H1 (cell line): ENCODE data around the gene KCNB1. TPM values are rescaled to one million over a fixed set of nuclear protein-coding genes. Genes with fewer than 3 reads are reported as not detected.

Experiments
- CTCF ChIA-PET: fragments of 300-600 bp; sonication (Branson Sonifier 250); formaldehyde crosslinking; loops from one replicate; lab custom pipeline; 2021; ENCODE audit not compliant: partially characterized antibody; lab: Charles Lee
- POLR2A ChIA-PET: fragments of 300-600 bp; sonication (Branson Sonifier 250); formaldehyde crosslinking; loops from one replicate; lab custom pipeline; 2021; ENCODE audit warnings: inconsistent platforms; ENCODE audit not compliant: partially characterized antibody; lab: Charles Lee
- DNase-seq, 2 experiments: peaks; one replicate each; pipeline versions ENCODE4 v3.0.0 to v3.0.0-alpha.2; 2010 to 2022; ENCODE audit warnings: low spot score in 2 of 2, low read depth in 1 of 2, mixed read lengths in 1 of 2
- FAIRE-seq: peaks from 2 replicates; lab custom pipeline; 2011; peaks lifted over from hg19 to GRCh38; lab: Jason Lieb, UNC
- H2AFZ ChIP-seq: 2 replicates; pipeline ENCODE4 v1.8.1; 2012; ENCODE audit warnings: low read length, inconsistent platforms
- H2AK5ac ChIP-seq: 2 replicates; pipeline ENCODE4 v1.6.1; 2013; ENCODE audit warnings: low read depth, low read length
- H2BK120ac ChIP-seq: replicated peaks from 2 replicates; pipeline ENCODE3; 2013; ENCODE audit warnings: low read depth, low read length, inconsistent platforms
- H2BK12ac ChIP-seq: 2 replicates; pipeline ENCODE4 v1.6.1; 2013; ENCODE audit warnings: low read depth, low read length
- H2BK15ac ChIP-seq: 2 replicates; pipeline ENCODE4 v1.6.1; 2013; ENCODE audit warnings: low read length
- H2BK20ac ChIP-seq: 2 replicates; pipeline ENCODE4 v1.6.1; 2013; ENCODE audit warnings: low read length
- H2BK5ac ChIP-seq: 2 replicates; pipeline ENCODE4 v1.6.1; 2013; ENCODE audit warnings: low read depth, low read length
- H3K14ac ChIP-seq: 2 replicates; pipeline ENCODE4 v1.6.1; 2013; ENCODE audit warnings: inconsistent platforms; ENCODE audit not compliant: insufficient read length
- H3K18ac ChIP-seq: 2 replicates; pipeline ENCODE4 v1.6.1; 2013; ENCODE audit warnings: low read length; ENCODE audit errors: extremely low read depth
- H3K23ac ChIP-seq: 2 replicates; pipeline ENCODE4 v1.6.1; 2013; ENCODE audit warnings: inconsistent platforms; ENCODE audit not compliant: insufficient read length
- H3K23me2 ChIP-seq: 2 replicates; pipeline ENCODE4 v1.6.1; 2013; ENCODE audit warnings: low read depth, low read length
- H3K27ac ChIP-seq: 2 replicates; pipeline ENCODE4 v1.6.1; 2011; ENCODE audit warnings: low read depth, low read length, inconsistent platforms
- H3K27me3 ChIP-seq, 4 experiments: replicated peaks in 1 of 4; 1 replicate in 1 of 4; 2 replicates in 3 of 4; pipeline versions ENCODE4 v1.6.1 to v1.8.1; 2011 to 2013; ENCODE audit warnings: low read length in 3 of 4, mild to moderate bottlenecking in 3 of 4, inconsistent platforms in 2 of 4, mixed read lengths in 2 of 4, moderate library complexity in 1 of 4; ENCODE audit not compliant: control insufficient read depth in 3 of 4, insufficient read depth in 3 of 4; ENCODE audit errors: extremely low read depth in 1 of 4
- H3K36me3 ChIP-seq, 4 experiments: 2 replicates each; pipeline versions ENCODE4 v1.6.1 to v1.8.1; 2011 to 2013; ENCODE audit warnings: mild to moderate bottlenecking in 4 of 4, low read length in 3 of 4, moderate library complexity in 2 of 4, control low read depth in 1 of 4, inconsistent platforms in 1 of 4; ENCODE audit not compliant: insufficient read depth in 4 of 4, control insufficient read depth in 2 of 4
- H3K4ac ChIP-seq: replicated peaks from 2 replicates; pipeline ENCODE3; 2013; ENCODE audit warnings: low read length, low read depth, mixed read lengths, inconsistent platforms; ENCODE audit not compliant: insufficient read length
- H3K4me1 ChIP-seq, 4 experiments: replicated peaks in 1 of 4; 1 replicate in 1 of 4; 2 replicates in 3 of 4; pipeline versions ENCODE4 v1.6.1 to v1.8.1; 2011 to 2013; ENCODE audit warnings: low read length in 3 of 4, inconsistent platforms in 2 of 4, mixed read lengths in 1 of 4; ENCODE audit not compliant: insufficient read depth in 4 of 4, control insufficient read depth in 3 of 4
- H3K4me2 ChIP-seq, 2 experiments: 2 replicates each; pipeline versions ENCODE4 v1.6.1 to v1.8.1; 2011 to 2013; ENCODE audit warnings: low read depth in 2 of 2, low read length in 2 of 2, control low read depth in 1 of 2, inconsistent platforms in 1 of 2, mild to moderate bottlenecking in 1 of 2; ENCODE audit not compliant: insufficient read depth in 1 of 2
- H3K4me3 ChIP-seq, 4 experiments: fragments of 200-600, 300-600 bp in 1 of 4; sonication (generic), shearing (Covaris generic), sonication (Bioruptor Twin) in 1 of 4; 2 replicates each; pipeline versions ENCODE4 v1.5.1 to v1.8.1; 2011 to 2016; ENCODE audit warnings: low read length in 4 of 4, low read depth in 3 of 4, control low read depth in 2 of 4, inconsistent platforms in 2 of 4, mild to moderate bottlenecking in 2 of 4, mixed read lengths in 1 of 4, moderate library complexity in 1 of 4; ENCODE audit not compliant: insufficient read depth in 2 of 4; ENCODE audit errors: extremely low read depth in 1 of 4
- H3K56ac ChIP-seq: replicated peaks from 2 replicates; pipeline ENCODE3; 2013; ENCODE audit warnings: low read depth, mild to moderate bottlenecking, mixed read lengths, low read length, inconsistent platforms; ENCODE audit not compliant: insufficient read length
- H3K79me1 ChIP-seq: 2 replicates; pipeline ENCODE4 v1.6.1; 2013; ENCODE audit warnings: low read depth, low read length, control low read depth
- H3K79me2 ChIP-seq, 2 experiments: 2 replicates each; pipeline versions ENCODE4 v1.6.1 to v1.8.1; 2012 to 2013; ENCODE audit warnings: low read length in 2 of 2, mild to moderate bottlenecking in 2 of 2, inconsistent platforms in 1 of 2; ENCODE audit not compliant: insufficient read depth in 2 of 2, control insufficient read depth in 1 of 2
- H3K9ac ChIP-seq, 4 experiments: replicated peaks in 1 of 4; 1 replicate in 1 of 4; 2 replicates in 3 of 4; pipeline versions ENCODE4 v1.6.1 to v1.8.1; 2011 to 2013; ENCODE audit warnings: low read depth in 3 of 4, low read length in 3 of 4, control low read depth in 2 of 4, mild to moderate bottlenecking in 2 of 4, moderate library complexity in 2 of 4, inconsistent platforms in 1 of 4; ENCODE audit errors: extremely low read depth in 1 of 4
- H3K9me3 ChIP-seq, 2 experiments: 2 replicates each; pipeline versions ENCODE4 v1.6.1 to v1.8.1; 2012 to 2013; ENCODE audit warnings: mild to moderate bottlenecking in 2 of 2, moderate library complexity in 2 of 2, control low read depth in 1 of 2, inconsistent platforms in 1 of 2, low read depth in 1 of 2, low read length in 1 of 2, mixed read lengths in 1 of 2; ENCODE audit not compliant: insufficient read depth in 2 of 2
- H4K20me1 ChIP-seq, 2 experiments: replicated peaks in 1 of 2; 2 replicates each; pipeline versions ENCODE3 to v1.8.1; 2011 to 2013; ENCODE audit warnings: inconsistent platforms in 2 of 2, low read length in 2 of 2, mild to moderate bottlenecking in 1 of 2; ENCODE audit not compliant: insufficient read depth in 2 of 2, control insufficient read depth in 1 of 2
- H4K5ac ChIP-seq: 2 replicates; pipeline ENCODE4 v1.6.1; 2013; ENCODE audit warnings: low read length, low read depth, mixed read lengths, inconsistent platforms; ENCODE audit not compliant: insufficient read length
- H4K8ac ChIP-seq: 2 replicates; pipeline ENCODE4 v1.8.0; 2013; ENCODE audit warnings: mild to moderate bottlenecking, moderate library complexity, low read length, inconsistent platforms; ENCODE audit not compliant: insufficient read depth; ENCODE audit errors: extremely low read depth
- H4K91ac ChIP-seq: replicated peaks from 2 replicates; pipeline ENCODE3; 2013; ENCODE audit warnings: low read length, mixed read lengths, inconsistent platforms; ENCODE audit not compliant: insufficient read length
- CREB1 ChIP-seq: IDR thresholded peaks from 2 replicates; pipeline ENCODE4 v1.6.1; 2012; ENCODE audit warnings: inconsistent platforms
- GABPA ChIP-seq: IDR thresholded peaks from 2 replicates; pipeline ENCODE4 v1.6.1; 2011; ENCODE audit warnings: mild to moderate bottlenecking, low read length, moderate library complexity, borderline replicate concordance; ENCODE audit not compliant: insufficient read depth
- NRF1 ChIP-seq: IDR thresholded peaks from 2 replicates; pipeline ENCODE4 v1.6.1; 2011; ENCODE audit warnings: mild to moderate bottlenecking, low read depth, low read length, improper control_type of control experiment
- RFX5 ChIP-seq: IDR thresholded peaks from 2 replicates; pipeline ENCODE4 v1.6.1; 2011; ENCODE audit warnings: low read depth, low read length, improper control_type of control experiment, borderline replicate concordance
- SIX5 ChIP-seq: IDR thresholded peaks from 2 replicates; pipeline ENCODE4 v1.6.1; 2011; ENCODE audit warnings: mild to moderate bottlenecking, low read depth, low read length
- TAF1 ChIP-seq: IDR thresholded peaks from 2 replicates; pipeline ENCODE4 v1.6.1; 2011; ENCODE audit warnings: mild to moderate bottlenecking, low read depth, low read length
- TEAD4 ChIP-seq: IDR thresholded peaks from 2 replicates; pipeline ENCODE4 v1.6.1; 2012; ENCODE audit warnings: low read depth, low read length, inconsistent platforms, mixed read lengths
- YY1 ChIP-seq: IDR thresholded peaks from 2 replicates; pipeline ENCODE4 v1.6.1; 2011; ENCODE audit warnings: low read depth, mild to moderate bottlenecking, low read length
- WGBS, 2 experiments: shearing (Covaris generic) in 1 of 2; methylation state at CpG; one replicate each; pipeline versions ENCODE4 v1.1.6 to v1.1.7; 2013 to 2015; ENCODE audit warnings: low lambda C conversion rate in 2 of 2, mixed read lengths in 2 of 2, inconsistent platforms in 1 of 2, low coverage in 1 of 2, missing lambda C conversion rate in 1 of 2; ENCODE audit not compliant: insufficient replicate concordance in 2 of 2, insufficient coverage in 1 of 2, insufficient read length in 1 of 2; ENCODE audit errors: extremely low coverage in 1 of 2, missing lambda C conversion rate in 1 of 2; 5-methylcytosine and 5-hydroxymethylcytosine counted together
- polyA plus RNA-seq, 7 experiments: library from polyadenylated mRNA; depleted of rRNA in 3 of 7; stranded (reverse) in 5 of 7; unstranded in 2 of 7; fragments of >200 nt in 5 of 7; fragments of 200-250 nt in 2 of 7; gene quantifications; 1 replicate in 5 of 7; 2 replicates in 1 of 7; 4 replicates in 1 of 7; pipeline versions ENCODE4 v1.2.1 to v1.2.3, GENCODE V29; 2011 to 2013; ENCODE audit warnings: missing spikeins in 2 of 7, mixed read lengths in 2 of 7
- total RNA-seq: library from RNA; stranded (reverse); fragmentation: NEBNext Ultra II Directional; extraction: Animal tissue kit (Norgen Biotek cat#: 25700); gene quantifications from 2 replicates; pipeline ENCODE4 v1.2.1, GENCODE V29; 2021
- TF ChIP-seq, protein P1 (sequence below), 3 experiments: IDR thresholded peaks; 1 replicate in 2 of 3; 2 replicates in 1 of 3; pipeline versions ENCODE4 v1.5.1 to v1.6.1; 2011; ENCODE audit warnings: low read length in 3 of 3, mild to moderate bottlenecking in 3 of 3, inconsistent platforms in 2 of 3, low read depth in 1 of 3, moderate library complexity in 1 of 3; ENCODE audit not compliant: insufficient read depth in 1 of 3; ENCODE audit errors: control extremely low read depth in 1 of 3

Gene KCNB1
- total and polyA plus RNA-seq, 2 of the 8 experiments (the other 6 are each of a cell fraction or from before 2014, with no cell fraction given) = 0.58 to 0.67 TPM

DNA sequence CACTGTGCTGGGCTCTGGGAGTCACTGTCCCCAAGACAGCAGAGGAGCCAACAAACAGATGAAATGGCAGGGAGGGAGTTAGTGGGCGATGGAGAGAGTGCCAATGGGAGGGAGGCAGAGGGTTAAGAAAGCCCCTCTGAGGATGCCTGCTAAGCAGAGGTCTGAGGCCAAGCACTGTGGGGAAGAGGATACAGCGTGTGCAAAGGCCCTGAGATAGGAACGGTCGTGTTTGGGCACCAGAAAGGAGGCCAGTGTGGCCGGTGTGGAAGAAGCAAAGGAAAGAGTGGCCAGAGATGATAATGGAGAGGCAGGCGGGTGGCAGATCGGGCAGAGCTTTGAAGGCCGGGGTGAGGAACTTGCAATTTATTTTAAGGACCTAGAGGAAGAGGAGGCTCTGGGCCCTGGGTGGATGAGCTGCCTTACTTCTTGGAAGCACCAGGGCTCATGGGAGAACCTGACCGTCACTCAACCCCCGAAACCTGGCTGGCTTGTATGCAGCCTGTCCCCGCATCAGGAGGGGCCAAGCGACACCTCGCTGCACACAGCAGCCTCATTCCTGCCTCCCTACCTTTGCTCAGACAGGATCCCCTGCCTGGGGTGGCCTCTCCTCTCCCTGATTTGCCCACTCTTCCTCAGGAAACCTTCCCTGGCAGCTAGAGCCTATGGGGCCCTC lies 73.0 kb downstream of the KCNB1 start:
- Histone ChIP-seq H2AFZ (no peak overlapping the region), H3K4me3 (no peak overlapping the region), H2AK5ac (0 out of 2 replicates have a peak overlapping the region, but pooled peaks have one; percentile 33), H3K18ac (no peak overlapping the region), H3K23ac (no peak overlapping the region), H3K27me3 (no peaks in the 10 kb centered on the region), H2BK5ac (no peak overlapping the region), H3K79me1 (no peaks in the 10 kb centered on the region), H3K79me2 (no peaks in the 10 kb centered on the region), H2BK120ac (no peak overlapping the region), H4K5ac (no peak overlapping the region), H3K56ac (no peak overlapping the region), H2BK15ac (no peak overlapping the region), H3K14ac (no peak overlapping the region), H3K9me3 (no peaks in the 10 kb centered on the region), H2BK20ac (no peak overlapping the region), H4K8ac (no peak overlapping the region), H4K91ac (no peak overlapping the region), H3K4ac (no peak overlapping the region), H3K4me2 (no peak overlapping the region), H2BK12ac (no peak overlapping the region), H3K23me2 (no peaks in the 10 kb centered on the region), H4K20me1 (no peaks in the 10 kb centered on the region), H3K4me1 (no peaks in the 10 kb centered on the region), H3K9ac (no peak overlapping the region), H3K27ac (no peak overlapping the region), H3K36me3 (no peaks in the 10 kb centered on the region)
- 85% methylated on average over 13 of the region's 13 CpGs; no CpG with 5 or more reads in 1 of the 2 experiments for WGBS, 2 experiments
- CTCF ChIA-PET = interaction anchor here (0.6 to 1.4 kb wide), 6 partner anchors 13 to 124 kb away, joined by 3 to 5 read pairs (median 4); no protein-coding TSS in a partner anchor
- DNase-seq (no peak), FAIRE-seq (no peak)
- POLR2A ChIA-PET = no interaction called here
- no peak for TF ChIP-seq TAF1
- TF ChIP-seq RFX5 = no peak
- TF ChIP-seq YY1 = no peak
- TF ChIP-seq GABPA = no peak
- TF ChIP-seq TEAD4 = no peak
- TF ChIP-seq NRF1 = no peak
- TF ChIP-seq, protein P1, sequence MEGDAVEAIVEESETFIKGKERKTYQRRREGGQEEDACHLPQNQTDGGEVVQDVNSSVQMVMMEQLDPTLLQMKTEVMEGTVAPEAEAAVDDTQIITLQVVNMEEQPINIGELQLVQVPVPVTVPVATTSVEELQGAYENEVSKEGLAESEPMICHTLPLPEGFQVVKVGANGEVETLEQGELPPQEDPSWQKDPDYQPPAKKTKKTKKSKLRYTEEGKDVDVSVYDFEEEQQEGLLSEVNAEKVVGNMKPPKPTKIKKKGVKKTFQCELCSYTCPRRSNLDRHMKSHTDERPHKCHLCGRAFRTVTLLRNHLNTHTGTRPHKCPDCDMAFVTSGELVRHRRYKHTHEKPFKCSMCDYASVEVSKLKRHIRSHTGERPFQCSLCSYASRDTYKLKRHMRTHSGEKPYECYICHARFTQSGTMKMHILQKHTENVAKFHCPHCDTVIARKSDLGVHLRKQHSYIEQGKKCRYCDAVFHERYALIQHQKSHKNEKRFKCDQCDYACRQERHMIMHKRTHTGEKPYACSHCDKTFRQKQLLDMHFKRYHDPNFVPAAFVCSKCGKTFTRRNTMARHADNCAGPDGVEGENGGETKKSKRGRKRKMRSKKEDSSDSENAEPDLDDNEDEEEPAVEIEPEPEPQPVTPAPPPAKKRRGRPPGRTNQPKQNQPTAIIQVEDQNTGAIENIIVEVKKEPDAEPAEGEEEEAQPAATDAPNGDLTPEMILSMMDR (IDR thresholded peaks at IDR 0.05; ENCODE audit: control extremely low read depth in 1 of 3, insufficient read depth in 1 of 3, low read depth in 1 of 3, low read length in 3 of 3) = no peak
- no peak for TF ChIP-seq CREB1
- no peak for TF ChIP-seq SIX5
